Thoracic aorta (tissue), 2 donors: ENCODE data around the gene UGT8. TPM values are rescaled to one million over a fixed set of nuclear protein-coding genes. Genes with fewer than 3 reads are reported as not detected.

ENCODE experiments used
- ATAC-seq: fragments of 150-250 bp; one replicate; pipeline ENCODE4 v1.8.0; 2017; ENCODE audit warnings: low read depth; ENCODE audit not compliant: insufficient number of reproducible peaks, low FRiP score
- DNase-seq: peaks from one replicate; pipeline ENCODE4 v3.0.0-alpha.2; 2020; ENCODE audit warnings: low spot score
- H3K27ac ChIP-seq, 2 donors: fragments of 200-600 bp; sonication (generic); 1 replicate in 1 of 2; 2 replicates in 1 of 2; pipeline ENCODE4 v1.5.1; 2016; ENCODE audit warnings: mild to moderate bottlenecking in 2 of 2, moderate library complexity in 2 of 2
- H3K27me3 ChIP-seq: fragments of 200-600 bp; sonication (generic); replicated peaks from 2 replicates; pipeline ENCODE4 v1.6.0; 2016; ENCODE audit warnings: mild to moderate bottlenecking; ENCODE audit not compliant: insufficient read depth
- H3K36me3 ChIP-seq: fragments of 200-600 bp; sonication (generic); one replicate; pipeline ENCODE4 v1.5.1; 2016
- H3K4me1 ChIP-seq, 2 donors: fragments of 200-600 bp; sonication (generic); 1 replicate in 1 of 2; 2 replicates in 1 of 2; pipeline versions ENCODE4 v1.5.1 to v1.6.0; 2016; ENCODE audit warnings: low read depth in 2 of 2, mild to moderate bottlenecking in 1 of 2; ENCODE audit not compliant: control insufficient read depth in 1 of 2
- H3K4me3 ChIP-seq: fragments of 200-600 bp; sonication (generic); 2 replicates; pipeline ENCODE4 v1.5.1; 2016; ENCODE audit warnings: mild to moderate bottlenecking
- H3K9me3 ChIP-seq: fragments of 200-600 bp; sonication (generic); 2 replicates; pipeline ENCODE4 v1.5.1; 2016
- total RNA-seq, 2 donors: library from RNA; depleted of rRNA; stranded (reverse); fragments of >200 nt; gene quantifications; one replicate each; pipeline versions ENCODE4 v1.1.0 to v1.2.3, GENCODE V29; 2016
- TF ChIP-seq, protein P1 (sequence below): fragments of 200-600 bp; sonication (generic); IDR thresholded peaks from one replicate; pipeline ENCODE4 v1.5.1; 2019; ENCODE audit warnings: antibody characterized with exemption

The UGT8 gene
- total RNA-seq, 2 donors from 2014 or later, result 0.14 to 2.3 TPM

DNA sequence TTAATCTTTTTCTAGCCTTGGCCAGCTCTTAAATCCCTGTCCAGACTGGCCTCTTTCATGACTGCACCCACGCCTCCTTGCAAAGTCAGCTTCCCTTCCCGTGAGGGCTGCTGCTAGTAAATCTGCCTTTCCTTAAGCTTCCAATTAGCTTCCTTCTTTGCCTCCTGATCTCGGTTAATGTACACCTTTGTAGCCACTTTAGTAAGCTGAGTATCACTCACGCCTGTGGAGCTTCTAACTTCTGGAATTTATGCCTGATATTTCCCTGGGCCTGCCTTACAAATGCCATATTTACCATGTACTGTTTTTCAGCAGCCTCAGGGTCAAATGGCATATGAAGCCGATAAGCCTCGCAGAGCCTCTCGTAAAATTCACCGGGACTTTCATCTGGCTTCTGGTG is 5.1 kb upstream of the UGT8 start:
- no peaks in the 10 kb centered on the region for H3K36me3 ChIP-seq
- no peak for DNase-seq
- no peaks in the 10 kb centered on the region for H3K9me3 ChIP-seq
- H3K4me3 ChIP-seq, result no peak overlapping the region
- peaks cover 0 to 7% of the 10 kb centered on the region in 2 donors for H3K4me1 ChIP-seq
- TF ChIP-seq, protein P1, sequence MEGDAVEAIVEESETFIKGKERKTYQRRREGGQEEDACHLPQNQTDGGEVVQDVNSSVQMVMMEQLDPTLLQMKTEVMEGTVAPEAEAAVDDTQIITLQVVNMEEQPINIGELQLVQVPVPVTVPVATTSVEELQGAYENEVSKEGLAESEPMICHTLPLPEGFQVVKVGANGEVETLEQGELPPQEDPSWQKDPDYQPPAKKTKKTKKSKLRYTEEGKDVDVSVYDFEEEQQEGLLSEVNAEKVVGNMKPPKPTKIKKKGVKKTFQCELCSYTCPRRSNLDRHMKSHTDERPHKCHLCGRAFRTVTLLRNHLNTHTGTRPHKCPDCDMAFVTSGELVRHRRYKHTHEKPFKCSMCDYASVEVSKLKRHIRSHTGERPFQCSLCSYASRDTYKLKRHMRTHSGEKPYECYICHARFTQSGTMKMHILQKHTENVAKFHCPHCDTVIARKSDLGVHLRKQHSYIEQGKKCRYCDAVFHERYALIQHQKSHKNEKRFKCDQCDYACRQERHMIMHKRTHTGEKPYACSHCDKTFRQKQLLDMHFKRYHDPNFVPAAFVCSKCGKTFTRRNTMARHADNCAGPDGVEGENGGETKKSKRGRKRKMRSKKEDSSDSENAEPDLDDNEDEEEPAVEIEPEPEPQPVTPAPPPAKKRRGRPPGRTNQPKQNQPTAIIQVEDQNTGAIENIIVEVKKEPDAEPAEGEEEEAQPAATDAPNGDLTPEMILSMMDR, result no peak
- no peak for ATAC-seq
- no peak overlapping the region for H3K27ac ChIP-seq
- no peaks in the 10 kb centered on the region for H3K27me3 ChIP-seq

DNA sequence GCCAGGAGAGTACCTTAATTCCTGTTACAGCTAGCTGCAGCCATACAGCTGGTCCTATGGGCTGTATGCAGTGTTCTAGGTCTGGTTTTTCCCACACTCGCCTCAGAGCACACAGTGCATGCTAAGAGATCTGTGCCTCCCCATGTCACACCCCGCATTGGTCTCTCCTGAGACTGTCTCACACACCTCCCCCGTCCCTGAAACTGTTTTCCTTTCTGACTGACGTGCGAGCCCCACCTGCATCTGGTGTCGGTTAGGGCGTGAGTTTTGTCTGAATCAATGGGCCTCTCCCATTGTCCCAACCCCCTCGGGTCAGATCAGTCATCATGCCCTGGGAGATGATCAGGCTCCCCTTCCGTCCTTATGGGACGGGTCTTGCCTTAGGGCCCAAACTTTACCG is 3.4 kb upstream of the UGT8 start:
- Histone ChIP-seq H3K27me3 (no peaks in the 10 kb centered on the region), H3K4me1 (peaks cover 5 to 7% of the 10 kb centered on the region in 2 donors), H3K27ac (no peak overlapping the region), H3K4me3 (no peak overlapping the region), H3K36me3 (no peaks in the 10 kb centered on the region), H3K9me3 (no peaks in the 10 kb centered on the region)
- DNase-seq (no peak), ATAC-seq (no peak)
- TF ChIP-seq, protein P1, result no peak

DNA sequence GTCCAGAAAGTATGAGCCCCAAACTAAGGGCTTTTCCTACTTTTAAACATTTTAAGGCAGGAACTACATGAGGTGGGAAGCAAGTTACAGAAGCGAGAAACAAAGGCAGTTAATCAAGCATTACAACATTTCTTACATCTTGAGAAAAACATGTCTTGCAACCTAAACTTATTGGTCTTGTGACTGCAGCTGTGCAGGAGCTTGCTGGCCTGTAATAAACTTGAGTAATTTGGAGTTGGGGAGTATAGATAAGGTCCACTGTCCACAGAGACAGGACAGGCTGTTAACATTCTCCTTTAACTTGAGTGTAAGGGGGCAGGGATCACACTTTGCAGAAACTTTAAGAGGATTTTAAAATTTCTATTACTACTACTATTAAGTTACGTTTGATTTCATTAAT is 2.7 kb upstream of the UGT8 start:
- DNase-seq (no peak), ATAC-seq (no peak)
- Histone ChIP-seq H3K4me3 (no peak overlapping the region), H3K27me3 (no peaks in the 10 kb centered on the region), H3K4me1 (peaks cover 5 to 7% of the 10 kb centered on the region in 2 donors), H3K9me3 (no peaks in the 10 kb centered on the region), H3K36me3 (no peaks in the 10 kb centered on the region), H3K27ac (no peak overlapping the region)
- TF ChIP-seq, protein P1, result no peak

DNA sequence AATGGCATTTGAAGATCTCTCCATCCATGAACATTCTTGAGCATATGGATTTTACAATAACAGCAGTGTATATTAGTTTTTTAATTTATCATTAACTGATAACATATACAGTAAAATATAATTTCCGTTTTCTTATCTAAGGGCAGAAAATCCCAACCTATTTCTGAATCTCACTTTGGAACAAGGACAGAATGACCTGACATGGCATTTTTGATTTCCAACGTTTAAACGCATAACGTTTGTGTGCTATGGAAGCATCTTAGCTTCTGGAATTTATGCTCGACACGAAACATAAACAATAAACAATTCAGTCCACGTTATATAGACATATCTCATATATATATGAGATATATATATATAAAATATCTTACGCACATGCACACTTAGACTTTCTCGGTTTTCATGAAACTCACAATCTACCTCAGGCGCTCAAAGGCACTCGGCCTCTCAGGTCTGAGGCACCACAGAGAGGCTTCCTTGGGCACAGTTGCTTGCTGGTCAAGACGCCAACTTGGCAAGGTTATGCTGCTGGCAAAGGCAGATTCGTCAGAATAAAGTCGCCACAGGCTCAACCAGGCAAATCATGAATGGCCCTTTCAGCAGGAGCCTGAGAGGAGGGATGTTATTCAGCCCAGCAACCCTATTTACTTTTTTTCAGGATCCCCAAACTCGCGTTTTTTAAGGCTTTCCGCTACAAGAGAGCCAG is 1.0 kb upstream of the UGT8 start:
- H3K27ac ChIP-seq, result no peak overlapping the region
- TF ChIP-seq, protein P1, result no peak
- DNase-seq (no peak), ATAC-seq (no peak)
- H3K4me3 ChIP-seq, result peak overlapping the region; percentile 73
- H3K9me3 ChIP-seq, result no peaks in the 10 kb centered on the region
- peaks cover 5 to 7% of the 10 kb centered on the region in 2 donors for H3K4me1 ChIP-seq
- H3K27me3 ChIP-seq, result no peaks in the 10 kb centered on the region
- H3K36me3 ChIP-seq, result no peaks in the 10 kb centered on the region

DNA sequence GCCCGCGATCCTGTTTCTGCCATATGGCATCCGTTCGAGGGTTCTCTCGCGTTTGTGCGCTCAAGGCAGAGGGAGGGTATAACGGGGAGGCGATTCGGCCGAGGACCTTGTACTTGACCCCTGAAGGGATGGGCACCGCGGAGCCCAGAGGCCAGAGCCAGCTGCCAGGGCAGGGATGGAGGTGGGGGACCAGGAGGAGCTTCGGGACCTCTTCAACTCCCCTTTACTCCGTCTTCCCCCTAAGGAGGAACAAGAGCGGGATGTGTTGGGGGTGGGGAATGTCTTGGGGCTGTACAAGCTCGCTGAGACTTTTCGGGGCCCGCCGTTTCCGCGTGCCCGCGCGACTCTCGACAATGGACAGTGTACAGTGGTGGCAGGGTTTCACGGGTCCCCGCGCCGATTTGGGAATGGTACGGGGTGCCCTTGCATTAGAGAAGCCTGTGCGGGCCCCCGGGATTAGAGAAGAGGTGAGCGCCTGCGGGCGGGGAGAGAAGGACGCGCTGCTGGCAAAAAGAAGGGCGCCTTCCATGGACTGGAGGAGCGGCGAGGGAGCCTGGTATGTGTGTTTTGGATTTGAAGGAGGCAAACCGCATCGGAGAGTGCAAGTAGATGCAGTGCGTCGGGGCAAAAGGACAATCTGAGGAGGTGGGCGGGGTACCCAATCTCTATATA is 760 bp downstream of the UGT8 start:
- ATAC-seq (no peak), DNase-seq (no peak)
- peaks cover 5 to 7% of the 10 kb centered on the region in 2 donors for H3K4me1 ChIP-seq
- no peaks in the 10 kb centered on the region for H3K36me3 ChIP-seq
- no peaks in the 10 kb centered on the region for H3K27me3 ChIP-seq
- TF ChIP-seq, protein P1, result no peak
- H3K27ac ChIP-seq, result no peak overlapping the region
- H3K9me3 ChIP-seq, result no peaks in the 10 kb centered on the region
- H3K4me3 ChIP-seq, result peak overlapping the region; percentile 73
